Epithelial cell of alveolus of lung (primary cell): Measurements from ENCODE around the gene CTCFL. TPM values are rescaled to one million over a fixed set of nuclear protein-coding genes. Genes with fewer than 3 reads are reported as not detected.

Experiments
- total RNA-seq: library from RNA; depleted of rRNA; stranded (reverse); fragments of >200 nt; gene quantifications from 2 replicates; pipeline ENCODE4 v1.2.1, GENCODE V29; 2015

CTCFL gene, protein sequence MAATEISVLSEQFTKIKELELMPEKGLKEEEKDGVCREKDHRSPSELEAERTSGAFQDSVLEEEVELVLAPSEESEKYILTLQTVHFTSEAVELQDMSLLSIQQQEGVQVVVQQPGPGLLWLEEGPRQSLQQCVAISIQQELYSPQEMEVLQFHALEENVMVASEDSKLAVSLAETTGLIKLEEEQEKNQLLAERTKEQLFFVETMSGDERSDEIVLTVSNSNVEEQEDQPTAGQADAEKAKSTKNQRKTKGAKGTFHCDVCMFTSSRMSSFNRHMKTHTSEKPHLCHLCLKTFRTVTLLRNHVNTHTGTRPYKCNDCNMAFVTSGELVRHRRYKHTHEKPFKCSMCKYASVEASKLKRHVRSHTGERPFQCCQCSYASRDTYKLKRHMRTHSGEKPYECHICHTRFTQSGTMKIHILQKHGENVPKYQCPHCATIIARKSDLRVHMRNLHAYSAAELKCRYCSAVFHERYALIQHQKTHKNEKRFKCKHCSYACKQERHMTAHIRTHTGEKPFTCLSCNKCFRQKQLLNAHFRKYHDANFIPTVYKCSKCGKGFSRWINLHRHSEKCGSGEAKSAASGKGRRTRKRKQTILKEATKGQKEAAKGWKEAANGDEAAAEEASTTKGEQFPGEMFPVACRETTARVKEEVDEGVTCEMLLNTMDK
- total RNA-seq, result not detected in 2 replicates

GRCh38 chr20:57524511-57525176, at the start of gene CTCFL:
Gene CTCFL (minus strand): TSS chr20:57525140. CDS start chr20:57524205, 935 bp downstream.

GRCh38 chr20:57560554-57561355, 35.8 kb upstream of the CTCFL start, which contains the start of gene PCK1:
Gene PCK1 (plus strand): TSS chr20:57561110. CDS start chr20:57561412, 302 bp downstream.

Other genes with a start within 250 kb of the CTCFL start
- not detected in 2 replicates for gene SPO11, start 195.3 kb downstream of the CTCFL start, total RNA-seq
- gene RAE1, start 173.9 kb downstream of the CTCFL start, total RNA-seq, result 31.7 and 42.4 TPM in 2 replicates
- 7.6 and 12.4 TPM in 2 replicates for gene RBM38, start 133.7 kb downstream of the CTCFL start, total RNA-seq
- 0.48 TPM in 1 of 2 replicates, not detected in the other for gene PCK1, start 36.0 kb upstream of the CTCFL start, total RNA-seq
- not detected in 2 replicates for gene ZBP1, start 95.3 kb upstream of the CTCFL start, total RNA-seq
- gene PMEPA1, start 184.9 kb upstream of the CTCFL start, total RNA-seq, result 16.0 and 16.4 TPM in 2 replicates